ENCODE measurements around the gene GJD3. TPM values are rescaled to one million over a fixed set of nuclear protein-coding genes. Genes with fewer than 3 reads are reported as not detected.
"Not testable (repeated sequence)": the region's sequence is repeated elsewhere in the genome, so short reads cannot be mapped to it uniquely, and the experiment has no call there.

GJD3 gene
- total RNA-seq, 1 donor from 2014 or later, result not detected

DNA sequence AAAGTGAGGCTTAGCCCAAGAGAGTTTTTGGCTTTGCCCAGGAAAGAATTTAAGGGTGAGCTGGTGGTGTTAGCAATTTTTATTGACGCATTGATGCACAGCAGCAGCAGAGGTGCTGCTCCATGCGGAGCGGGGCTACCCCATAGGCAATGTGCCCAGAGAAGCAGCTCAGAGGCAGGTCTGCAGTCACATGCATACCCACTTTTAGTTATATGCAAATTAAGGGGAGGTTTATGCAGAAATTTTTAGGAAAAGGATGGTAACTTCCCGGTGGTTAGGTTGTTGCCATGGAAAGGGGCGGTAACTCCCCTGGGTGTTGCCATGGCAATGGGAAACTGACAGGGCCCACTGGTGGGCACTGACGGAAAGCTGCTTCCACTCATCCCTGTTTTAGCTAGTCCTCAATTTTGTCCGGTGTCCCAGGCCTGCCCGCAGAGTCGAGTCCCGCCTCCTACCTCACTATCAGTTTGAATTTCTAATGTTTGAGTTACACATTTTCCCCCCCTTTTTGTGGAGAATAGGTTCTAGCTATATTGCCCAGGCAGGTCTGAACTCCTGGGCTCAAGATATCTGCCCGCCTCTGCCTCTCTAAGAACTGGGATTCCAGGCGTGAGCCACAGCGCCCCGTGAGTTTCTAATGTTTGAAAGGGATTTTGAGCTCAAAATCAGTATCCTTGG lies 10.4 kb upstream of the GJD3 start:
- no peaks in the 10 kb centered on the region for H3K9me3 ChIP-seq (ENCODE audit: low read depth)
- no peaks in the 10 kb centered on the region for H3F3A ChIP-seq (ENCODE audit: low read depth)
- DNase-seq (ENCODE audit: low spot score), result no peak
- H3K9me3 Mint-ChIP-seq, result peaks cover 19% of the 10 kb centered on the region
- H3K4me3 ChIP-seq, result no peak overlapping the region
- H3K9ac ChIP-seq, result no peak overlapping the region
- no peak overlapping the region for H3K4me3 Mint-ChIP-seq
- no peaks in the 10 kb centered on the region for H3K36me3 ChIP-seq
- peaks cover 13% of the 10 kb centered on the region for H3K27me3 Mint-ChIP-seq (ENCODE audit: insufficient read depth, low read depth)
- no peaks in the 10 kb centered on the region for H3K4me1 ChIP-seq
- no peak overlapping the region for H3K27ac ChIP-seq
- H3K36me3 Mint-ChIP-seq, result no peaks in the 10 kb centered on the region
- H3K27me3 ChIP-seq, result no peaks in the 10 kb centered on the region
- H2AFZ ChIP-seq (replicated peaks), result no peak overlapping the region
- H3K27ac Mint-ChIP-seq, result peak overlapping the region; percentile 10
- TF ChIP-seq EZH2 (IDR thresholded peaks at IDR 0.05) (no peak), EZH2phosphoT487 (IDR thresholded peaks at IDR 0.05) (no peak)
- TF ChIP-seq, protein P1, sequence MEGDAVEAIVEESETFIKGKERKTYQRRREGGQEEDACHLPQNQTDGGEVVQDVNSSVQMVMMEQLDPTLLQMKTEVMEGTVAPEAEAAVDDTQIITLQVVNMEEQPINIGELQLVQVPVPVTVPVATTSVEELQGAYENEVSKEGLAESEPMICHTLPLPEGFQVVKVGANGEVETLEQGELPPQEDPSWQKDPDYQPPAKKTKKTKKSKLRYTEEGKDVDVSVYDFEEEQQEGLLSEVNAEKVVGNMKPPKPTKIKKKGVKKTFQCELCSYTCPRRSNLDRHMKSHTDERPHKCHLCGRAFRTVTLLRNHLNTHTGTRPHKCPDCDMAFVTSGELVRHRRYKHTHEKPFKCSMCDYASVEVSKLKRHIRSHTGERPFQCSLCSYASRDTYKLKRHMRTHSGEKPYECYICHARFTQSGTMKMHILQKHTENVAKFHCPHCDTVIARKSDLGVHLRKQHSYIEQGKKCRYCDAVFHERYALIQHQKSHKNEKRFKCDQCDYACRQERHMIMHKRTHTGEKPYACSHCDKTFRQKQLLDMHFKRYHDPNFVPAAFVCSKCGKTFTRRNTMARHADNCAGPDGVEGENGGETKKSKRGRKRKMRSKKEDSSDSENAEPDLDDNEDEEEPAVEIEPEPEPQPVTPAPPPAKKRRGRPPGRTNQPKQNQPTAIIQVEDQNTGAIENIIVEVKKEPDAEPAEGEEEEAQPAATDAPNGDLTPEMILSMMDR (IDR thresholded peaks at IDR 0.05), result no peak
- no peaks in the 10 kb centered on the region for H4K20me1 ChIP-seq (ENCODE audit: low read depth)
- H3K79me2 ChIP-seq (ENCODE audit: low read depth), result no peaks in the 10 kb centered on the region
- H3K4me2 ChIP-seq, result no peak overlapping the region
- peaks cover 11% of the 10 kb centered on the region for H3K4me1 Mint-ChIP-seq

DNA sequence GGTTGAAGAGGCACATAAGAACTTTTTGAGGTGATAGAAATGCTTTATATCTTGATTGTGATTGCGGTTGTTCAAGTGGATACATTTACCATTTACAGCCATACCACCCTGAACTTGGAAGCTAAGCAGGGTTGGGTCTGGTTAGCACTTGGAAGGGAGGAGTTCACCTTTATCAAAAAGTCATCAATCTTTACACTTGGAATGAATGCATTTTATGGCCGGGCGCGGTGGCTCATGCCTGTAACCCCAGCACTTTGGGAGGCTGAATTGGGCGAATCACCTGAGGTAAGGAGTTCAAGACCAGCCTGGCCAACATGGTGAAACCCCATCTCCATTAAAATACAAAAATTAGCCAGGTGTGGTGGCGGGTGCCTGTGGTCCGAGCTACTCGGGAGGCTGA lies 9.5 kb upstream of the GJD3 start:
- Mint-ChIP-seq H3K27me3 (ENCODE audit: insufficient read depth, low read depth) (peaks cover 13% of the 10 kb centered on the region), H3K9me3 (peaks cover 19% of the 10 kb centered on the region), H3K27ac (no peak overlapping the region), H3K36me3 (no peaks in the 10 kb centered on the region), H3K4me3 (peak overlapping the region; percentile 21), H3K4me1 (peaks cover 11% of the 10 kb centered on the region)
- Histone ChIP-seq H3K4me1 (no peaks in the 10 kb centered on the region), H3K4me2 (no peak overlapping the region), H2AFZ (replicated peaks) (no peak overlapping the region), H4K20me1 (ENCODE audit: low read depth) (no peaks in the 10 kb centered on the region), H3K9me3 (ENCODE audit: low read depth) (no peaks in the 10 kb centered on the region), H3K36me3 (no peaks in the 10 kb centered on the region), H3K79me2 (ENCODE audit: low read depth) (no peaks in the 10 kb centered on the region), H3K27me3 (no peaks in the 10 kb centered on the region), H3F3A (ENCODE audit: low read depth) (no peaks in the 10 kb centered on the region), H3K27ac (no peak overlapping the region), H3K4me3 (no peak overlapping the region), H3K9ac (no peak overlapping the region)
- TF ChIP-seq, protein P1 (IDR thresholded peaks at IDR 0.05), result no peak
- TF ChIP-seq EZH2 (IDR thresholded peaks at IDR 0.05) (no peak), EZH2phosphoT487 (IDR thresholded peaks at IDR 0.05) (no peak)
- DNase-seq (ENCODE audit: low spot score), result no peak

DNA sequence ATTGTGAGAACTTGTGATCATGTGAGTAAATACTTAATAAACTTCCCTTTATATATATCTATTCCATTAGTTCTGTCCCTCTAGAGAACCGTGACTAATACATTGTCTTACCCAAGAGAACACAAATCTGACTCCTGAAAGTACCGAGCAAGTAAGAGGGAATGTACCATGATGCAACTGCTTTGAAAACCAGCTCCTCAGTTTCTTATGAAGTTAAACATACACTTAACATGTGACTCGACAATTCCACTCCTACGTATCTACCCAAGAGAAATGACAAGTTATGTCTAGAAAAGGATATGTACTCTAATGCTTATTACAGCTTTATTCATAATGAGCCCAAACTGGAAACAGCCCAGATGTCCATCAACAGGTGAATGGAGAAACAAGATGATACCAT lies 8.8 kb upstream of the GJD3 start:
- Histone ChIP-seq H3K36me3 (no peaks in the 10 kb centered on the region), H3K9ac (no peak overlapping the region), H3F3A (ENCODE audit: low read depth) (no peaks in the 10 kb centered on the region), H4K20me1 (ENCODE audit: low read depth) (no peaks in the 10 kb centered on the region), H3K27ac (no peak overlapping the region), H2AFZ (replicated peaks) (no peak overlapping the region), H3K79me2 (ENCODE audit: low read depth) (no peaks in the 10 kb centered on the region), H3K27me3 (no peaks in the 10 kb centered on the region), H3K4me2 (no peak overlapping the region), H3K4me1 (no peaks in the 10 kb centered on the region), H3K4me3 (no peak overlapping the region), H3K9me3 (ENCODE audit: low read depth) (no peaks in the 10 kb centered on the region)
- Mint-ChIP-seq H3K4me3 (no peak overlapping the region), H3K36me3 (no peaks in the 10 kb centered on the region), H3K27ac (no peak overlapping the region), H3K27me3 (ENCODE audit: insufficient read depth, low read depth) (peaks cover 13% of the 10 kb centered on the region), H3K9me3 (peaks cover 19% of the 10 kb centered on the region), H3K4me1 (peaks cover 11% of the 10 kb centered on the region)
- TF ChIP-seq EZH2 (IDR thresholded peaks at IDR 0.05) (no peak), EZH2phosphoT487 (IDR thresholded peaks at IDR 0.05) (no peak)
- TF ChIP-seq, protein P1 (IDR thresholded peaks at IDR 0.05), result no peak
- DNase-seq (ENCODE audit: low spot score), result no peak

DNA sequence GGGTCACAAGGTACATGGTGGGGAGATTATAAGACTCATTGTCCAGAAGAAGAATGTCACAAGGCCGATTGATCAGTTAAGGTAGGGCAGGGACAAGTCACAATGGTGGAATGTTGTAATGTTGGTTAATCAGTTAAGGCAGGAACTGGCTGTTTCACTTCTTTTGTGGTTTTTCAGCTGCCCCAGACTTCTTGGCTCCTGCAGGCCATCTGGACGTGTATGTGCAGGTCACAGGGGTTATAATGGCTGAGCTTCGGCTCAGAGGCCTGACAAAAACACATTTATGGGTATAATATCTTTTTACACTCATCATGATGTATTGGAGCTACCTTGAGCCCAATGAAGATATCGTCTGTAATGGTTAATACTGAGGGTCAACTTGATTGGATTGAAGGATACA lies 8.1 kb upstream of the GJD3 start:
- H3K27me3 Mint-ChIP-seq (ENCODE audit: insufficient read depth, low read depth), result peaks cover 14% of the 10 kb centered on the region
- H3K27ac ChIP-seq, result not testable (repeated sequence)

More for the DNA sequence above, 8.1 kb upstream of the GJD3 start:
- DNase-seq (ENCODE audit: low spot score); H3K4me2 ChIP-seq; H2AFZ ChIP-seq (replicated peaks); H3K4me1 ChIP-seq; H3K79me2 ChIP-seq (ENCODE audit: low read depth); H3K36me3 ChIP-seq; H4K20me1 ChIP-seq (ENCODE audit: low read depth); H3K36me3 Mint-ChIP-seq; H3K9me3 ChIP-seq (ENCODE audit: low read depth); H3F3A ChIP-seq (ENCODE audit: low read depth); H3K27ac Mint-ChIP-seq; H3K27me3 ChIP-seq; H3K4me3 ChIP-seq; H3K9ac ChIP-seq: not testable (repeated sequence)
- Mint-ChIP-seq H3K9me3 (peaks cover 19% of the 10 kb centered on the region), H3K4me3 (peak overlapping the region; percentile 14), H3K4me1 (peaks cover 11% of the 10 kb centered on the region)

Measured in neural progenitor cell (in vitro differentiated cells).